AG04449 (cell line): ENCODE results near the gene CBX6.

Experiments
- CTCF ChIA-PET: fragments of 350-600 bp; formaldehyde crosslinking; extraction: SDS; loops from one replicate; lab custom pipeline; 2021; ENCODE audit warnings: antibody characterized with exemption; lab: Yijun Ruan, JAX
- POLR2A ChIA-PET: fragments of 400-600, 350-600 bp; formaldehyde crosslinking; extraction: SDS; loops from one replicate; lab custom pipeline; 2020; ENCODE audit warnings: antibody characterized with exemption, inconsistent platforms; lab: Yijun Ruan, JAX
- DNase-seq: peaks from one replicate; pipeline ENCODE4 v3.0.0-alpha.2; 2010; ENCODE audit warnings: low read depth, low spot score
- H3K4me3 ChIP-seq: 2 replicates; pipeline ENCODE4 v1.5.1; 2011; ENCODE audit warnings: low read depth, mild to moderate bottlenecking, control low read depth, low read length
- CTCF ChIP-seq: IDR thresholded peaks from one replicate; pipeline ENCODE4 v1.5.1; 2011; ENCODE audit warnings: mild to moderate bottlenecking, moderate library complexity, low read length, control low read depth, inconsistent platforms; ENCODE audit not compliant: insufficient read depth; ENCODE audit errors: missing control alignments

CBX6 gene

GRCh38 chr22:38853196-38853651 lies 18.8 kb downstream of the CBX6 start:
- TF ChIP-seq CTCF = no peak
- POLR2A ChIA-PET = interaction anchor here (0.6 to 1.2 kb wide), 2 partner anchors 8 to 11 kb away, joined by 5 read pairs; no protein-coding TSS in a partner anchor
- DNase-seq = no peak
- CTCF ChIA-PET = interaction anchor here (0.7 to 16.6 kb wide), 6 partner anchors 8 to 84 kb away, joined by 3 to 216 read pairs (median 10); partner anchors contain the start of gene CBX6
- no peak overlapping the region for H3K4me3 ChIP-seq

GRCh38 chr22:38852522-38852921 lies 19.5 kb downstream of the CBX6 start:
- TF ChIP-seq CTCF = no peak
- CTCF ChIA-PET = interaction anchor here (1.2 to 16.6 kb wide), 5 partner anchors 9 to 84 kb away, joined by 3 to 216 read pairs (median 16); partner anchors contain the start of gene CBX6
- DNase-seq = no peak
- no peak overlapping the region for H3K4me3 ChIP-seq
- POLR2A ChIA-PET = interaction anchor here (1.2 kb wide), 1 partner anchor 9 kb away, joined by 5 read pairs; no protein-coding TSS in a partner anchor

GRCh38 chr22:38850941-38851849 lies 20.8 kb downstream of the CBX6 start:
- ChIA-PET CTCF (interaction anchor here (1.2 to 16.6 kb wide), 5 partner anchors 8 to 82 kb away, joined by 3 to 216 read pairs (median 16); partner anchors contain the start of gene CBX6), POLR2A (interaction anchor here (1.1 to 1.3 kb wide), 3 partner anchors 8 to 468 kb away, joined by 3 to 6 read pairs (median 4); partner anchors contain the start of gene RPL3)
- no peak for TF ChIP-seq CTCF
- DNase-seq = no peak
- no peak overlapping the region for H3K4me3 ChIP-seq

GRCh38 chr22:38850399-38850798 lies 21.6 kb downstream of the CBX6 start:
- H3K4me3 ChIP-seq = no peak overlapping the region
- no peak for TF ChIP-seq CTCF
- no peak for DNase-seq
- CTCF ChIA-PET = interaction anchor here (15.2 to 16.6 kb wide), 2 partner anchors 19 to 82 kb away, joined by 142 to 216 read pairs; partner anchors contain the start of gene CBX6
- POLR2A ChIA-PET = interaction anchor here (1.1 kb wide), 1 partner anchor 9 kb away, joined by 3 read pairs; no protein-coding TSS in a partner anchor

- ChIA-PET POLR2A (no interaction called here), CTCF (interaction anchor here (15.2 to 16.6 kb wide), 2 partner anchors 20 to 81 kb away, joined by 142 to 216 read pairs; partner anchors contain the start of gene CBX6)
- no peak overlapping the region for H3K4me3 ChIP-seq
- DNase-seq = no peak
- TF ChIP-seq CTCF = no peak
These were observed 22.2 kb downstream of the CBX6 start for GRCh38 chr22:38849811-38850210.

GRCh38 chr22:38846412-38846811 lies 25.6 kb downstream of the CBX6 start:
- TF ChIP-seq CTCF = no peak
- CTCF ChIA-PET = interaction anchor here (1.4 to 7.7 kb wide), 3 partner anchors 12 to 77 kb away, joined by 5 to 85 read pairs (median 31); no protein-coding TSS in a partner anchor
- no peak for DNase-seq
- POLR2A ChIA-PET = no interaction called here
- no peak overlapping the region for H3K4me3 ChIP-seq
